Measurements from ENCODE around the gene CD40LG.

CD40LG gene

DNA sequence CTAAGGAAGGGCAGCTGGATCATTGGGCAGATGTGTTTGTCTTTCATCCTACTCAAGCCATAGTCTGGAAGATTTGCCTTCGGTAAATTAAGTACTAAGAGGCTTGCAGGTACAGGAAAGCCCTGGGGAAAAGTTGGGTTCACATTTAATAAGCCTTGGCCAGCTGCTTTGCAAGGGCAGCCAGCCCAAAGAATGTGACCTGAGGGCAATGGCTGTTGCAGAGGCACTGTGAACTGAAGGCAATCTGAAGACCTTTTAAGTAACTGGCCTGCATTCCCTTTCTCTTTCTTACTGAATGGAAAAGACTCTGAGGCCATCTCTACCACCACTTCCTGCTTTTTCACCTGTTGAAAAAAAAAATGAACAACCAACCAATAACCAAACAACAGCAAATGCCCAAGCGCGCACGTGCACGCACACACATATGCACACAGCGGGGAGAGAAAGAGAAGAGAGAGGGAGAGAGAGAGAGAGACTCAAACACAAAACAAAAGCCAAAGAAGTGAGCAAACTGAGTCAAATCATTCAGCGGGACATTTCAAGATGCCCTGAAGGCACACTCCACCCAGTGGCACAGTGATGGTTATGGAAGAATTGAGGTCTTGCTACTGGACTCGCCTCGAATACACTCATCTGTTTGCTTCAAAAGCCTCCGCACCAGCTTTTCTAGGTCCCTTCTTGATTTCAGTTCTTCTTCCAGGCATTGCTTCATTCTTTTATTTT, 19.6 kb downstream of the CD40LG start:
- H3K9ac ChIP-seq = no peak overlapping the region
- H3K27ac ChIP-seq = no peak overlapping the region
- H3K9me3 ChIP-seq (ENCODE audit: control insufficient read depth, low read length) = no peaks in the 10 kb centered on the region
- no peak overlapping the region for H2AFZ ChIP-seq
- H3K27me3 ChIP-seq (ENCODE audit: control insufficient read depth, insufficient read depth, low read length) = no peaks in the 10 kb centered on the region
- TF ChIP-seq, protein P1, sequence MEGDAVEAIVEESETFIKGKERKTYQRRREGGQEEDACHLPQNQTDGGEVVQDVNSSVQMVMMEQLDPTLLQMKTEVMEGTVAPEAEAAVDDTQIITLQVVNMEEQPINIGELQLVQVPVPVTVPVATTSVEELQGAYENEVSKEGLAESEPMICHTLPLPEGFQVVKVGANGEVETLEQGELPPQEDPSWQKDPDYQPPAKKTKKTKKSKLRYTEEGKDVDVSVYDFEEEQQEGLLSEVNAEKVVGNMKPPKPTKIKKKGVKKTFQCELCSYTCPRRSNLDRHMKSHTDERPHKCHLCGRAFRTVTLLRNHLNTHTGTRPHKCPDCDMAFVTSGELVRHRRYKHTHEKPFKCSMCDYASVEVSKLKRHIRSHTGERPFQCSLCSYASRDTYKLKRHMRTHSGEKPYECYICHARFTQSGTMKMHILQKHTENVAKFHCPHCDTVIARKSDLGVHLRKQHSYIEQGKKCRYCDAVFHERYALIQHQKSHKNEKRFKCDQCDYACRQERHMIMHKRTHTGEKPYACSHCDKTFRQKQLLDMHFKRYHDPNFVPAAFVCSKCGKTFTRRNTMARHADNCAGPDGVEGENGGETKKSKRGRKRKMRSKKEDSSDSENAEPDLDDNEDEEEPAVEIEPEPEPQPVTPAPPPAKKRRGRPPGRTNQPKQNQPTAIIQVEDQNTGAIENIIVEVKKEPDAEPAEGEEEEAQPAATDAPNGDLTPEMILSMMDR (IDR thresholded peaks at IDR 0.05) = no peak
- H3K4me1 ChIP-seq = no peaks in the 10 kb centered on the region
- no peak overlapping the region for H3K4me3 ChIP-seq (ENCODE audit: low read depth, low read length)
- no peaks in the 10 kb centered on the region for H3K36me3 ChIP-seq (ENCODE audit: control insufficient read depth, insufficient read depth, low read length)
- H3K79me2 ChIP-seq = no peaks in the 10 kb centered on the region
- H3K4me2 ChIP-seq (ENCODE audit: low read length) = no peak overlapping the region

DNA sequence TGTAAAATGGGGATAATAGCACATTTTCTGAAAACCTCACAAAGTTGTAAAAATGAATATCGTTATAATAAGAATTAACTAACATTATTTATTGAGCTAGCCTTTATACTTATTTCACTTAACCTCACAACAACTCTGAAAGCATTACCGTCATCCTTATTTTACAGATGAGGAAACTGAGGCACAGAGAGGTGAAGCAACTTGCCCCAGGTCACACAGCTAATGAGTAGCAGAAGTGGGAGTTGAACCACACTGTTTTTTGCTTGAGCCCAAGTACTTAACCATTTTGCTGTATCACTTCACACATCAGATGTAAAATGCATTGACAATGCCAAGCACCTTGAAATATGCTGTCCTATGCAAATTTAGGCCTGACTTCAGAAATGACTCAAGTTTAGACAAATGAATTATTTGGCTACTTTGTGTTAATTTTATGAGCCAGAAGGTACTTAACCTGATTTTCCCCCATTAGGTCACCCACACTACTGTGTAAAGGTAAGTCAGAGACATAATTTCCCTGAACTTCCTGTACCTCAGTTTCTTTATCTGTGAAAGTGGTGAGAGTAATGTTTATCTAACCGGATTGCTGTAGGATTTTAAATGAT, 23.1 kb downstream of the CD40LG start:
- Histone ChIP-seq H3K36me3 (ENCODE audit: control insufficient read depth, insufficient read depth, low read length) (no peaks in the 10 kb centered on the region), H3K27me3 (ENCODE audit: control insufficient read depth, insufficient read depth, low read length) (no peaks in the 10 kb centered on the region), H3K4me1 (no peaks in the 10 kb centered on the region), H3K27ac (no peak overlapping the region), H3K4me2 (ENCODE audit: low read length) (no peak overlapping the region), H3K79me2 (no peaks in the 10 kb centered on the region), H3K9ac (no peak overlapping the region), H2AFZ (no peak overlapping the region), H3K9me3 (ENCODE audit: control insufficient read depth, low read length) (no peaks in the 10 kb centered on the region), H3K4me3 (ENCODE audit: low read depth, low read length) (no peak overlapping the region)
- TF ChIP-seq, protein P1 (IDR thresholded peaks at IDR 0.05) = no peak

DNA sequence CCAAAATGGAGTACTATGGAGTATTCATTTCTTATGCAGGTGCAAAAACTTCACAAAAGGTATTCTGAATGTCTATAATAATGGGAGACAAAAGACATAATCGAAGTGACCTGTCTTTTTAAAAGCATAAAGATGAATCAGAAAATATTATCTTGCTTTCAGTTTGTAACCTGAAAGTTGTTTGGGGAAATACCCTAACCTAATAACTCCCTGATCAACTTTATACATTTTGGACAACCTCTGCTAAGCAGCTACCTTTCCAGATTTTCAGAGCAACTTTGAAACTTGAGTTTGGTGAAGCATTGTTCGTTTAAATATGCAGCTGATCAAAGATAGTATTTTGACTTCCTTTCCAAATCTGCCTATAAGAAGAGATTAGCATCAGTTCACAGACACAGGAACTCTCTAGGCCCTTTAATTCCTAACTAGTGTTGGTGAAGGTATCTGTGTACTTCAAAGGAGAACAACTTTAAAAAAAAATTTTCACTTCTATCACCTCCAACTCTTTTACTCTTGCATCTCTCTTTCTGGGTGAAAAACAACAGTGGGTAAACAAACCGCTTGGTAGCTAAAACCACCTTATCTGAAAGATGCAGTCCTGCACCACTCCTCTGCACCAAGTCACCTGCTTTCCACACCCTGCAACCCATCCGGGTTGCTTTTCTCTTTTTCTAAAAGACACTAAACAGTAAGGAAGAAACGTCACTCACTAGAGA, 26.5 kb downstream of the CD40LG start:
- no peaks in the 10 kb centered on the region for H3K4me1 ChIP-seq
- TF ChIP-seq, protein P1 (IDR thresholded peaks at IDR 0.05) = no peak
- no peak overlapping the region for H2AFZ ChIP-seq
- no peak overlapping the region for H3K27ac ChIP-seq
- H3K36me3 ChIP-seq (ENCODE audit: control insufficient read depth, insufficient read depth, low read length) = no peaks in the 10 kb centered on the region
- H3K9me3 ChIP-seq (ENCODE audit: control insufficient read depth, low read length) = no peaks in the 10 kb centered on the region
- H3K4me2 ChIP-seq (ENCODE audit: low read length) = no peak overlapping the region
- H3K79me2 ChIP-seq = no peaks in the 10 kb centered on the region
- H3K9ac ChIP-seq = no peak overlapping the region
- H3K4me3 ChIP-seq (ENCODE audit: low read depth, low read length) = no peak overlapping the region
- no peaks in the 10 kb centered on the region for H3K27me3 ChIP-seq (ENCODE audit: control insufficient read depth, insufficient read depth, low read length)

DNA sequence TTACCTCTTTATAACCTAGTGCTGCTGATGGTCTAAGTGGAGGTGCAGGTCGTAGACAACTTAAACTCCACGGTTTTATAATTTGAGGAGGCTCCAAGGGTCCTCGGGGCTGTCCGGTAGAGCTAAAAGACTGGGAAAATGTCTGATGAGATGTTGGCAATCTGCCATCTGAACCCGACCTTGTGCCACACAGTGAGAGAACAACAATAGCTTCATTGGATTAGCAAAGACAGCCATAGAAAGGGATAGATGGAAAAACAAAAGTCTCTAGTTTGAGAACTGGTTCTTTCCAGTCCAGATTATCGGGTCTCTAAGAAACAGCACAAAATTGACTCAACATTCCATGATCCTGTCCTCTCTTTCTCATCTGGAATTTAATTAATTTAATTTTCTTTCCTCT, 31.6 kb downstream of the CD40LG start:
- H3K36me3 ChIP-seq (ENCODE audit: control insufficient read depth, insufficient read depth, low read length) = no peaks in the 10 kb centered on the region
- no peak overlapping the region for H3K4me2 ChIP-seq (ENCODE audit: low read length)
- TF ChIP-seq, protein P1 (IDR thresholded peaks at IDR 0.05) = no peak
- H3K27me3 ChIP-seq (ENCODE audit: control insufficient read depth, insufficient read depth, low read length) = no peaks in the 10 kb centered on the region
- no peaks in the 10 kb centered on the region for H3K4me1 ChIP-seq
- H3K9me3 ChIP-seq (ENCODE audit: control insufficient read depth, low read length) = no peaks in the 10 kb centered on the region
- H3K9ac ChIP-seq = no peak overlapping the region
- H3K27ac ChIP-seq = no peak overlapping the region
- no peak overlapping the region for H3K4me3 ChIP-seq (ENCODE audit: low read depth, low read length)
- no peaks in the 10 kb centered on the region for H3K79me2 ChIP-seq
- no peak overlapping the region for H2AFZ ChIP-seq
